ENCODE results near the gene PARP6.

The PARP6 gene, protein sequence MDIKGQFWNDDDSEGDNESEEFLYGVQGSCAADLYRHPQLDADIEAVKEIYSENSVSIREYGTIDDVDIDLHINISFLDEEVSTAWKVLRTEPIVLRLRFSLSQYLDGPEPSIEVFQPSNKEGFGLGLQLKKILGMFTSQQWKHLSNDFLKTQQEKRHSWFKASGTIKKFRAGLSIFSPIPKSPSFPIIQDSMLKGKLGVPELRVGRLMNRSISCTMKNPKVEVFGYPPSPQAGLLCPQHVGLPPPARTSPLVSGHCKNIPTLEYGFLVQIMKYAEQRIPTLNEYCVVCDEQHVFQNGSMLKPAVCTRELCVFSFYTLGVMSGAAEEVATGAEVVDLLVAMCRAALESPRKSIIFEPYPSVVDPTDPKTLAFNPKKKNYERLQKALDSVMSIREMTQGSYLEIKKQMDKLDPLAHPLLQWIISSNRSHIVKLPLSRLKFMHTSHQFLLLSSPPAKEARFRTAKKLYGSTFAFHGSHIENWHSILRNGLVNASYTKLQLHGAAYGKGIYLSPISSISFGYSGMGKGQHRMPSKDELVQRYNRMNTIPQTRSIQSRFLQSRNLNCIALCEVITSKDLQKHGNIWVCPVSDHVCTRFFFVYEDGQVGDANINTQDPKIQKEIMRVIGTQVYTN

DNA sequence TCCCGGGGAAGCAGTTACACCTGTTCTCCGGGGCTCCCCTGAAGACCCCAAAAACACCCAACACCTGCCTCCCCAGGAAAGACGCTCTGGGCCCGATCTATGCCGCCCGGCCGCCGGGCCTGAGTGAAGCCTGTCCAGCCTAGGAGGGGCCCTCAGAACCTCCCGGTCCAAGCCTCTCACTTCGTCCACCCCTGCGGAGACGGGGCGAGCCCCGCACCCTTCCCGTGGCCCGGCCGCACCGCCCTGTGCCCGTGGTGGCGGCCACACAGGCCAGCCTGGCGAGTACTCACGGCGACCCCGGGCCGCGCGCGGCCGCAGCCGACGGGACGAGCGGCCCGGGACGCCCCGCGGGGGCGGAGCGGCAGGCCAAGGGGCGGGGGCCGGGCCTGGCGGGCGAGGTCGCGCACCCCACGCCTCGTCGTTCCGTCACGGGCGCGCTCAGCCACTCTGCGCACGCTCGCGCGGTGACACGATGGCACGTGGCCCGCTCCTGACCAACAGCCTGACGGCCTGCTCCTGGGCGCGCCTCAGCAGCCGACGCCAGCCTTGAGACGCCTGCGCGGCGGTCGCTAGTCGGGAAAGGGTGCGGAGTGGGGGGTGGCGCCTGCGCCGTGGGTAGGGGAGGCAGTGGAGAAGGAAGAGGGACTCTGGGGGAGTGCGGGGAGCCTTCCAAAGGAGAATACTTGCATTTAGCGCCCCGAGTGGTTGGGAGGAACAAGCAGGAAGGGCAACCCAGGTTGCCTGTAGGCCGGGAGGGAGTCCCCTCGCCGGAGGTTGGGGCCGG lies at the start of gene PARP6:
TSS of gene PARP6 (minus strand) at position 342 of the 784 bp plus-strand sequence. CDS start 5,077 bp downstream, outside the sequence.
- TF ChIP-seq, protein P1, sequence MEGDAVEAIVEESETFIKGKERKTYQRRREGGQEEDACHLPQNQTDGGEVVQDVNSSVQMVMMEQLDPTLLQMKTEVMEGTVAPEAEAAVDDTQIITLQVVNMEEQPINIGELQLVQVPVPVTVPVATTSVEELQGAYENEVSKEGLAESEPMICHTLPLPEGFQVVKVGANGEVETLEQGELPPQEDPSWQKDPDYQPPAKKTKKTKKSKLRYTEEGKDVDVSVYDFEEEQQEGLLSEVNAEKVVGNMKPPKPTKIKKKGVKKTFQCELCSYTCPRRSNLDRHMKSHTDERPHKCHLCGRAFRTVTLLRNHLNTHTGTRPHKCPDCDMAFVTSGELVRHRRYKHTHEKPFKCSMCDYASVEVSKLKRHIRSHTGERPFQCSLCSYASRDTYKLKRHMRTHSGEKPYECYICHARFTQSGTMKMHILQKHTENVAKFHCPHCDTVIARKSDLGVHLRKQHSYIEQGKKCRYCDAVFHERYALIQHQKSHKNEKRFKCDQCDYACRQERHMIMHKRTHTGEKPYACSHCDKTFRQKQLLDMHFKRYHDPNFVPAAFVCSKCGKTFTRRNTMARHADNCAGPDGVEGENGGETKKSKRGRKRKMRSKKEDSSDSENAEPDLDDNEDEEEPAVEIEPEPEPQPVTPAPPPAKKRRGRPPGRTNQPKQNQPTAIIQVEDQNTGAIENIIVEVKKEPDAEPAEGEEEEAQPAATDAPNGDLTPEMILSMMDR (conservative IDR thresholded peaks at IDR 0.05; ENCODE audit: control insufficient read depth, insufficient read depth, low read depth, low read length) = peak; percentile 56
- peak within 1 kb of the TSS; percentile 83 for H3K4me3 ChIP-seq (ENCODE audit: control insufficient read depth, low read depth, low read length)
- DNase-seq (ENCODE audit: low read depth) = peak; percentile 96

DNA sequence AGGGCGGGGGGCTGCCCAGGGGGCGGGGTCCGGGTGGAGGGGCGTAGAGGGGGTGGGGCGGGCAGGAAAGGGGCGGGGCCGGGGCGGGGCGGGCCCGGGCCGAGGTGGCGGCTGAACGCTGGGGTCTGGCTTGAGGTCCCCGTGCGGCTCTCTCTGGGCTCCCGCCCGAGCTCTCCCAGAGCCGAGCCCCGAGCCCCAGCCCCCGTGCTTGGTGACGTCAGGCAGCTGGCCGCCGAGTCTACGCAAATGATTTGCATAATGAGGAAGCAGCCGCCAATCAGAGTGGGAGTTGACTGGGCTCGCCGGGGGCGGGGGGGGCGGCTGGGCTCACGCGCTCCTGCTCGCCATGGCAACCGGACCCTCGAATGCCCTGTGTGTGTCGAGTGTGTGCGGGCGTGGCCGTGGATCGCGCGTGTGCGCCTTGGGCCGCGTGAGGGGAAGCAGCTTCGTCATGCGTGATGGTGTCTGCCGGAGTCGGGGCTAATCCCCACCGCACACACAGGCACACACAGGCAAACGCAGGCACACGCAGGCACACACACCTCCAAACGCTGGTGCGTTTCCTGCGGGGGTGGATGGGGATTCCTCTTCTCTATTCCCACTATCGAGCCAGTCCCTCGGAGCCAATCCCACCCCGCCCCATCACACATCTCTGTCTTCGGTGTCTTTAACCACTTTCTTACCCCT lies 47.8 kb upstream of the PARP6 start, which contains the start of gene CELF6:
TSS of gene CELF6 (minus strand) at position 173 of the 687 bp plus-strand sequence. CDS start 283 bp downstream, outside the sequence.
- TF ChIP-seq, protein P1 (conservative IDR thresholded peaks at IDR 0.05; ENCODE audit: control insufficient read depth, insufficient read depth, low read depth, low read length) = no peak
- H3K4me3 ChIP-seq (ENCODE audit: control insufficient read depth, low read depth, low read length) = peak within 1 kb of the TSS; percentile 48
- DNase-seq (ENCODE audit: low read depth) = peak; percentile 66

DNA sequence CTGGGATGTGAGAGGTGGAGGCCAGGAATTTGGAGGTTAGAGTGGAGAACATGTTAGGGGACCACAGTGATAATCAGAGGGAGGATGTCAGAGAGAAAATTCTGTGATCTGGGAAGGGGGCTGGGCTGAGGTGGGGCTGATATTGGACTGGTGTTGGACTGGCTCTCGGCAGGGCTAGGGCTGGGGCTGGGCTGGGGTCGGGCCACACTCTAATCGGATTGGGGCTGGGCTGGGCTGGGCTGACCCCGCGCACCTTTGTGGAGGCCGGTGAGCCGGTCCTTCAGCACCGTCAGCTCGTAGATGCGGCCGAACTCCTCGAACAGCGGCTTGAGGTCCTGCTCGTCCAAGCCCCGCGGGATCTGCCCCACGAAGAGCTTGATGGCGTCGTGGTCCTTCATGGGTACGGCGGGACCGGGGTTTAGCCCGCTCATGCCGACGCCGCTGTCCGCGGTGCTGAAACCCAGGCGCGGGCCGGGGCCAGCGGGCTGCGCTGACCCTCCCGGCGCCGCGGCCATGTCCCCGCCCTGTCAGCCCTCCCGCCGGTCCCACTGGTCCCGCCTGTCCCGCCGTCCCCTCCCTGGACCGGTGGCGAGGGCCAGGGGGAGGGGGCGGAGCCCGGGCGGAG lies 47.1 kb upstream of the PARP6 start:
- DNase-seq (ENCODE audit: low read depth) = peak; percentile 42
- no peak overlapping the region for H3K4me3 ChIP-seq (ENCODE audit: control insufficient read depth, low read depth, low read length)
- TF ChIP-seq, protein P1 (conservative IDR thresholded peaks at IDR 0.05; ENCODE audit: control insufficient read depth, insufficient read depth, low read depth, low read length) = no peak

DNA sequence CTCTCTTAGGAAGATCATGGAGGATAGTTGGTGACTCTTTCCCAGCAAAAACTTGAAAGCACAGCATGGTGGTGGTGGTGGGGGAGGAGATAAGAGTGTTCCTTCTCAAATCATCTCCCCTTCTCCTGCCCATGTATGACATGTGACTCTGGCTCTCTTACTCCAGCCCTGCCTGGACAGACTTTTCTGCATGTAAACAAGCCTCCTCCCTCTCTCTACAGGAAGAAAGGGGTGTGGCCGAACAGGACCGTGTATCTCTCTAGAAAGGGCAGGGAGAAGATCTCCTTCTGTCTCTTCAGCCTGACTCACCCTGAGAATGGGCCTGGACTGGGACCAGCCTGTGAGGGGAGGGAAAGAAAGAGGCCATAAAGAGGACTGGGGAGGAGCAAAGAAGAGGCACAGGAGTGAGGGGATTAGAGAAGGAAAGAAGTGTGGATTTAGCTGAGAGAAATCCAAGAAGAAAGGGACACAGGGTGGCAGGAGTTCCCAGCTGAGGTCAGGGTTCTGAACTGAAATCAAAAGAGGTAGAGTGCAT lies 46.1 kb upstream of the PARP6 start:
- DNase-seq (ENCODE audit: low read depth) = no peak
- no peak overlapping the region for H3K4me3 ChIP-seq (ENCODE audit: control insufficient read depth, low read depth, low read length)
- TF ChIP-seq, protein P1 (conservative IDR thresholded peaks at IDR 0.05; ENCODE audit: control insufficient read depth, insufficient read depth, low read depth, low read length) = no peak

DNA sequence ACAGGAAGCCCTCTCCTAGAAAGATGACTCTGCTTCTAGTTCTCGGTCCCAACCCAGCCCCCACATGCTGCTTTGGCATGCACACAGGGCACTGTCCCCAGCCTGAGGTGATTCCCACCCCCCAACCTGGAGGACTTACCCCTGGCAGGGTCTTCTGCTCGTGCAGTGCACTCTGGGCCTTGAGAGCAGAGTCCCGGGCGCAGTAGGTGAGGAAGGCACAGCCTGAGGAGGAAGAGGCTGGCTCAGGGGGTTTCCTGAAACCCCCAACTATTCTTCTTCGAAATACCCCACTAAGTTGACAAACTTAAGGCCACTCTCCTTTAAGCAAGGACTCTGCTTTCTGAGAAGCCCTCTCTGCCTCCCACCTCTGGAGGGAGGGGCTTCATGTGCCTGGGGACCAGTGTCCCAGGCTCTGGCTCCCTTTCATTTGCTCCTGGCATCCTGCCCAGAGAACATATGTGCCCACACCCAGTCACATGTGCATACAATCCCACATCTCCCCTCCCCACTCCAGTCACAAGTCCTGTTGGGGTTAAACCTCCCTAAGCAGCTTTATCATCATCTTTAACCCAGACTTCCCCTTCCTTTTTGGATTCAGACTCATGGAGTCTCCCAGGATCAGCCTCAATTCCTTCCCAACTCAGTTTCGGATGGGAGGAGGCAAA lies 43.5 kb upstream of the PARP6 start:
- TF ChIP-seq, protein P1 (conservative IDR thresholded peaks at IDR 0.05; ENCODE audit: control insufficient read depth, insufficient read depth, low read depth, low read length) = no peak
- peak; percentile 5 for DNase-seq (ENCODE audit: low read depth)
- H3K4me3 ChIP-seq (ENCODE audit: control insufficient read depth, low read depth, low read length) = no peak overlapping the region
